GM21447 (cell line): ENCODE data around the gene PIGL.
"Not testable (repeated sequence)": the region's sequence is repeated elsewhere in the genome, so short reads cannot be mapped to it uniquely, and the experiment has no call there.

Experiments used
- ATAC-seq: cut with Tn5 transposase; IDR thresholded peaks from one replicate; pipeline ENCODE4 v1.9.1; 2021; ENCODE audit not compliant: unreplicated experiment

The PIGL gene

GRCh38 chr17:16216341-16217001, 539 bp upstream of the PIGL start:
- not testable (repeated sequence) for ATAC-seq

GRCh38 chr17:16222406-16222805, 5.4 kb downstream of the PIGL start:
- ATAC-seq = no peak

GRCh38 chr17:16229912-16230561, 13.0 kb downstream of the PIGL start:
- not testable (repeated sequence) for ATAC-seq

- no peak for ATAC-seq
These were observed 15.4 kb downstream of the PIGL start for GRCh38 chr17:16232391-16232790.

- no peak for ATAC-seq
These were observed 22.9 kb downstream of the PIGL start for GRCh38 chr17:16239931-16240330.

- no peak for ATAC-seq
These were observed 24.9 kb downstream of the PIGL start for GRCh38 chr17:16241906-16242399.

GRCh38 chr17:16243385-16243784, 26.4 kb downstream of the PIGL start:
- ATAC-seq = no peak

- ATAC-seq = no peak
These were observed 27.0 kb downstream of the PIGL start for GRCh38 chr17:16243801-16244567.

GRCh38 chr17:16247586-16247984, 30.6 kb downstream of the PIGL start:
- ATAC-seq = no peak

GRCh38 chr17:16250635-16251034, 33.6 kb downstream of the PIGL start:
- ATAC-seq = no peak

- ATAC-seq = no peak
These were observed 34.0 kb downstream of the PIGL start for GRCh38 chr17:16251043-16251442.

GRCh38 chr17:16251556-16251955, 34.5 kb downstream of the PIGL start:
- no peak for ATAC-seq

- ATAC-seq = no peak
These were observed 37.9 kb downstream of the PIGL start for GRCh38 chr17:16254773-16255400.

GRCh38 chr17:16255481-16255921, 38.5 kb downstream of the PIGL start:
- no peak for ATAC-seq

- ATAC-seq = no peak
These were observed 41.9 kb downstream of the PIGL start for GRCh38 chr17:16258901-16259300.

- no peak for ATAC-seq
These were observed 42.9 kb downstream of the PIGL start for GRCh38 chr17:16259926-16260325.

GRCh38 chr17:16261049-16261448, 44.0 kb downstream of the PIGL start:
- ATAC-seq = no peak

- no peak for ATAC-seq
These were observed 45.2 kb downstream of the PIGL start for GRCh38 chr17:16262201-16262600.

- ATAC-seq = no peak
These were observed 50.2 kb downstream of the PIGL start for GRCh38 chr17:16267174-16267573.

- no peak for ATAC-seq
These were observed 52.6 kb downstream of the PIGL start for GRCh38 chr17:16269658-16270057.

GRCh38 chr17:16272111-16272840, 55.3 kb downstream of the PIGL start:
- no peak for ATAC-seq
